ENCODE data around the gene INPP5A.
"Not testable (repeated sequence)": the region's sequence is repeated elsewhere in the genome, so short reads cannot be mapped to it uniquely, and the experiment has no call there.

INPP5A gene

GRCh38 chr10:132662186-132662920, 124.8 kb downstream of the INPP5A start:
- no peak for DNase-seq (ENCODE audit: low spot score)

- DNase-seq (ENCODE audit: low spot score), result no peak
These were observed 126.2 kb downstream of the INPP5A start for GRCh38 chr10:132663666-132664365.

GRCh38 chr10:132664407-132664806, 126.8 kb downstream of the INPP5A start:
- no peak for DNase-seq (ENCODE audit: low spot score)

- no peak for DNase-seq (ENCODE audit: low spot score)
These were observed 127.3 kb downstream of the INPP5A start for GRCh38 chr10:132664883-132665282.

GRCh38 chr10:132665946-132666704, 128.5 kb downstream of the INPP5A start:
- no peak for DNase-seq (ENCODE audit: low spot score)

GRCh38 chr10:132666705-132667341, 129.2 kb downstream of the INPP5A start:
- no peak for DNase-seq (ENCODE audit: low spot score)

GRCh38 chr10:132667342-132668047, 129.9 kb downstream of the INPP5A start:
- DNase-seq (ENCODE audit: low spot score), result no peak

- DNase-seq (ENCODE audit: low spot score), result no peak
These were observed 130.4 kb downstream of the INPP5A start for GRCh38 chr10:132668048-132668394.

GRCh38 chr10:132669208-132669861, 131.7 kb downstream of the INPP5A start:
- DNase-seq (ENCODE audit: low spot score), result no peak

- no peak for DNase-seq (ENCODE audit: low spot score)
These were observed 133.1 kb downstream of the INPP5A start for GRCh38 chr10:132670546-132671227.

- DNase-seq (ENCODE audit: low spot score), result no peak
These were observed 133.9 kb downstream of the INPP5A start for GRCh38 chr10:132671228-132672154.

GRCh38 chr10:132673746-132674145, 136.2 kb downstream of the INPP5A start:
- DNase-seq (ENCODE audit: low spot score), result not testable (repeated sequence)

GRCh38 chr10:132674311-132674710, 136.7 kb downstream of the INPP5A start:
- no peak for DNase-seq (ENCODE audit: low spot score)

- DNase-seq (ENCODE audit: low spot score), result no peak
These were observed 137.6 kb downstream of the INPP5A start for GRCh38 chr10:132675031-132675740.

- DNase-seq (ENCODE audit: low spot score), result no peak
These were observed 138.8 kb downstream of the INPP5A start for GRCh38 chr10:132676193-132676891.

- DNase-seq (ENCODE audit: low spot score), result no peak
These were observed 139.5 kb downstream of the INPP5A start for GRCh38 chr10:132677096-132677472.

- DNase-seq (ENCODE audit: low spot score), result no peak
These were observed 140.1 kb downstream of the INPP5A start for GRCh38 chr10:132677473-132678227.

All from pons (tissue), 1 donor.